Muscle layer of duodenum (tissue), 2 donors: Measurements from ENCODE around the gene ZKSCAN3.

Source experiments
- H3K27ac ChIP-seq: one replicate; pipeline ENCODE4 v1.7.0; 2013; ENCODE audit warnings: mild to moderate bottlenecking, low read length
- H3K27me3 ChIP-seq: one replicate; pipeline ENCODE4 v1.7.0; 2013; ENCODE audit warnings: low read depth, mild to moderate bottlenecking, control low read depth, low read length
- H3K36me3 ChIP-seq, 2 donors: one replicate each; pipeline ENCODE4 v1.7.0; 2013; ENCODE audit warnings: low read length in 2 of 2, control low read depth in 1 of 2, mild to moderate bottlenecking in 1 of 2; ENCODE audit not compliant: insufficient read depth in 2 of 2, control insufficient read depth in 1 of 2
- H3K4me1 ChIP-seq, 2 donors: one replicate each; pipeline ENCODE4 v1.7.0; 2013; ENCODE audit warnings: low read length in 2 of 2, mild to moderate bottlenecking in 2 of 2, control low read depth in 1 of 2, moderate library complexity in 1 of 2; ENCODE audit not compliant: insufficient read depth in 2 of 2, control insufficient read depth in 1 of 2
- H3K4me3 ChIP-seq, 2 donors: one replicate each; pipeline ENCODE4 v1.7.0; 2013; ENCODE audit warnings: low read length in 2 of 2, low read depth in 1 of 2, mild to moderate bottlenecking in 1 of 2
- H3K9me3 ChIP-seq, 2 donors: one replicate each; pipeline ENCODE4 v1.7.0; 2013; ENCODE audit warnings: low read length in 2 of 2, control low read depth in 1 of 2, mild to moderate bottlenecking in 1 of 2; ENCODE audit not compliant: control insufficient read depth in 1 of 2
- donor health status: healthy.

ZKSCAN3 gene

GRCh38 chr6:28347119-28347518 lies 2.6 kb upstream of the ZKSCAN3 start:
- Histone ChIP-seq H3K4me3 (no peak overlapping the region), H3K9me3 (no peaks in the 10 kb centered on the region), H3K27me3 (no peaks in the 10 kb centered on the region), H3K36me3 (no peaks in the 10 kb centered on the region), H3K4me1 (peaks cover 8 to 14% of the 10 kb centered on the region in 2 donors), H3K27ac (no peak overlapping the region)

GRCh38 chr6:28349344-28349891 lies 329 bp upstream of the ZKSCAN3 start:
- H3K27ac ChIP-seq = peak overlapping the region; percentile 86
- peaks cover 8 to 17% of the 10 kb centered on the region in 2 donors for H3K4me1 ChIP-seq
- H3K27me3 ChIP-seq = no peaks in the 10 kb centered on the region
- H3K4me3 ChIP-seq = peak overlapping the region; percentile 77 to 98
- H3K9me3 ChIP-seq = no peaks in the 10 kb centered on the region
- no peaks in the 10 kb centered on the region for H3K36me3 ChIP-seq

- peaks cover 13 to 31% of the 10 kb centered on the region in 2 donors for H3K4me1 ChIP-seq
- H3K4me3 ChIP-seq = peak overlapping the region; percentile 77 to 98
- no peaks in the 10 kb centered on the region for H3K36me3 ChIP-seq
- H3K27ac ChIP-seq = no peak overlapping the region
- H3K9me3 ChIP-seq = no peaks in the 10 kb centered on the region
- H3K27me3 ChIP-seq = no peaks in the 10 kb centered on the region
Measured at GRCh38 chr6:28351087-28351486, 1.3 kb downstream of the ZKSCAN3 start.

- Histone ChIP-seq H3K36me3 (no peaks in the 10 kb centered on the region), H3K9me3 (no peaks in the 10 kb centered on the region), H3K4me1 (peaks cover 17 to 35% of the 10 kb centered on the region in 2 donors), H3K4me3 (no peak overlapping the region), H3K27me3 (no peaks in the 10 kb centered on the region), H3K27ac (no peak overlapping the region)
Measured at GRCh38 chr6:28351493-28351925, 1.8 kb downstream of the ZKSCAN3 start.

GRCh38 chr6:28353356-28353755 lies 3.6 kb downstream of the ZKSCAN3 start:
- Histone ChIP-seq H3K4me1 (peaks cover 17 to 41% of the 10 kb centered on the region in 2 donors), H3K4me3 (no peak overlapping the region), H3K36me3 (no peaks in the 10 kb centered on the region), H3K9me3 (no peaks in the 10 kb centered on the region), H3K27me3 (no peaks in the 10 kb centered on the region), H3K27ac (no peak overlapping the region)

GRCh38 chr6:28353981-28354676 lies 4.4 kb downstream of the ZKSCAN3 start:
- Histone ChIP-seq H3K4me1 (peaks cover 17 to 41% of the 10 kb centered on the region in 2 donors), H3K27ac (peak overlapping the region; percentile 54), H3K36me3 (no peaks in the 10 kb centered on the region), H3K27me3 (no peaks in the 10 kb centered on the region), H3K4me3 (no peak overlapping the region), H3K9me3 (no peaks in the 10 kb centered on the region)

- Histone ChIP-seq H3K9me3 (no peaks in the 10 kb centered on the region), H3K27me3 (no peaks in the 10 kb centered on the region), H3K27ac (peak overlapping the region; percentile 92), H3K36me3 (no peaks in the 10 kb centered on the region), H3K4me3 (peak overlapping the region; percentile 78 to 94), H3K4me1 (peaks cover 17 to 41% of the 10 kb centered on the region in 2 donors)
Measured at GRCh38 chr6:28354688-28355554, 5.2 kb downstream of the ZKSCAN3 start.

- Histone ChIP-seq H3K4me1 (peaks cover 13 to 33% of the 10 kb centered on the region in 2 donors), H3K27ac (peak overlapping the region; percentile 92), H3K4me3 (peak overlapping the region; percentile 78 to 94), H3K36me3 (peaks cover 4 to 9% of the 10 kb centered on the region in 2 donors), H3K27me3 (no peaks in the 10 kb centered on the region), H3K9me3 (no peaks in the 10 kb centered on the region)
Measured at GRCh38 chr6:28355743-28356665, 6.3 kb downstream of the ZKSCAN3 start.

GRCh38 chr6:28356666-28357020 lies 6.9 kb downstream of the ZKSCAN3 start:
- Histone ChIP-seq H3K36me3 (peaks cover 10 to 13% of the 10 kb centered on the region in 2 donors), H3K27ac (peak overlapping the region; percentile 92), H3K4me1 (peaks cover 10 to 27% of the 10 kb centered on the region in 2 donors), H3K4me3 (peak overlapping the region; percentile 78 to 94), H3K9me3 (no peaks in the 10 kb centered on the region), H3K27me3 (no peaks in the 10 kb centered on the region)

GRCh38 chr6:28357036-28357435 lies 7.3 kb downstream of the ZKSCAN3 start:
- H3K27ac ChIP-seq = no peak overlapping the region
- H3K4me1 ChIP-seq = peaks cover 10 to 27% of the 10 kb centered on the region in 2 donors
- no peak overlapping the region for H3K4me3 ChIP-seq
- no peaks in the 10 kb centered on the region for H3K9me3 ChIP-seq
- H3K36me3 ChIP-seq = peaks cover 11 to 15% of the 10 kb centered on the region in 2 donors
- no peaks in the 10 kb centered on the region for H3K27me3 ChIP-seq
